Peyer's patch (tissue), 4 donors: ENCODE data around the gene AGBL4. TPM values are rescaled to one million over a fixed set of nuclear protein-coding genes. Genes with fewer than 3 reads are reported as not detected.

Source experiments
- DNase-seq, 3 donors: peaks; one replicate each; pipeline ENCODE4 v3.0.0-alpha.2; 2017 to 2019
- H3K27ac ChIP-seq, 4 donors: fragments of 200-600 bp; sonication (generic); one replicate each; pipeline ENCODE4 v1.5.1; 2016 to 2019
- H3K27me3 ChIP-seq, 2 donors: fragments of 200-600 bp; sonication (generic); one replicate each; pipeline ENCODE4 v1.5.1; 2019
- H3K36me3 ChIP-seq, 3 donors: fragments of 200-600 bp; sonication (generic); one replicate each; pipeline ENCODE4 v1.5.1; 2016 to 2019
- H3K4me1 ChIP-seq, 4 donors: fragments of 200-600 bp; sonication (generic); one replicate each; pipeline ENCODE4 v1.5.1; 2016 to 2019
- H3K4me3 ChIP-seq, 4 donors: fragments of 200-600 bp; sonication (generic); 1 replicate in 3 of 4; 2 replicates in 1 of 4; pipeline ENCODE4 v1.5.1; 2016 to 2019; ENCODE audit warnings: mild to moderate bottlenecking in 1 of 4
- H3K9me3 ChIP-seq, 4 donors: fragments of 200-600 bp; sonication (generic); one replicate each; pipeline ENCODE4 v1.5.1; 2016 to 2019; ENCODE audit warnings: mild to moderate bottlenecking in 1 of 4
- POLR2A ChIP-seq, 2 donors: fragments of 450-650 bp; IDR thresholded peaks; one replicate each; pipeline ENCODE4 v1.5.1; 2017; ENCODE audit warnings: antibody characterized with exemption in 2 of 2, mild to moderate bottlenecking in 2 of 2, moderate library complexity in 2 of 2
- total RNA-seq, 4 donors: library from RNA; depleted of rRNA; stranded (reverse); fragments of >200 nt; gene quantifications; one replicate each; pipeline ENCODE4 v1.1.0, GENCODE V29; 2016
- TF ChIP-seq, protein P1 (sequence below), 6 experiments: fragments of 450-650 bp in 4 of 6; fragments of 200-600 bp in 2 of 6; sonication (generic) in 1 of 6; IDR thresholded peaks; one replicate each; pipeline ENCODE4 v1.5.1; 2017 to 2019; ENCODE audit warnings: antibody characterized with exemption in 6 of 6, mild to moderate bottlenecking in 3 of 6, moderate library complexity in 1 of 6

Gene AGBL4
- total RNA-seq, 4 donors from 2014 or later: 2.5 TPM; not detected in 3

DNA sequence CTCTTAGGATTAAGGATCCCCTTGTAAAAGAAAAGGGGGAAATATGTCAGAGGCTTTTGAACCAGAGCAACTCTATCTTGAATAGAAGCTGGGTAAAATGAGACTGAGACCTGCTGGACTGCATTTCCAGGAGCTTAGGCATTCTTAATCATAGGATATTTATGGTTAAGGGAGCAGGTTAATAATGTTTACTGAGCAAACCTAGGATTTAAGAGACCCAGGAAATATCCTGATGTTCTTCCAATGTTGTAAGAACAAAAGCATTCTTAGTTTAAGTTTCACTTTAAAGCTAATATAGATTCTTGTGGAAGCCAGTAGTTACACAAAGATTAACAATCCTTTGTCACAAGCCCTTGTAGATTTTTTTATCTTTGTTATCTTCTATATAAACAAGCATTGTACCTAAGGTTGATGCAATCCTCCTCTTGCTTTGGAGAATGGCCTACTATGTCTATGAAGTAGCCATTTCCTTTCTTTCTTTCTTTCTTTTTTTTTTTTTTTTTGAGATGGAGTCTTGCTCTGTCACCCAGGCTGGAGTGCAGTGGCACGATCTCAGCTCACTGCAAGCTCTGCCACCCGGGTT lies 676.9 kb downstream of the AGBL4 start:
- no peaks in the 10 kb centered on the region for H3K27me3 ChIP-seq
- no peak overlapping the region for H3K4me3 ChIP-seq
- H3K36me3 ChIP-seq: no peaks in the 10 kb centered on the region
- TF ChIP-seq, protein P1, sequence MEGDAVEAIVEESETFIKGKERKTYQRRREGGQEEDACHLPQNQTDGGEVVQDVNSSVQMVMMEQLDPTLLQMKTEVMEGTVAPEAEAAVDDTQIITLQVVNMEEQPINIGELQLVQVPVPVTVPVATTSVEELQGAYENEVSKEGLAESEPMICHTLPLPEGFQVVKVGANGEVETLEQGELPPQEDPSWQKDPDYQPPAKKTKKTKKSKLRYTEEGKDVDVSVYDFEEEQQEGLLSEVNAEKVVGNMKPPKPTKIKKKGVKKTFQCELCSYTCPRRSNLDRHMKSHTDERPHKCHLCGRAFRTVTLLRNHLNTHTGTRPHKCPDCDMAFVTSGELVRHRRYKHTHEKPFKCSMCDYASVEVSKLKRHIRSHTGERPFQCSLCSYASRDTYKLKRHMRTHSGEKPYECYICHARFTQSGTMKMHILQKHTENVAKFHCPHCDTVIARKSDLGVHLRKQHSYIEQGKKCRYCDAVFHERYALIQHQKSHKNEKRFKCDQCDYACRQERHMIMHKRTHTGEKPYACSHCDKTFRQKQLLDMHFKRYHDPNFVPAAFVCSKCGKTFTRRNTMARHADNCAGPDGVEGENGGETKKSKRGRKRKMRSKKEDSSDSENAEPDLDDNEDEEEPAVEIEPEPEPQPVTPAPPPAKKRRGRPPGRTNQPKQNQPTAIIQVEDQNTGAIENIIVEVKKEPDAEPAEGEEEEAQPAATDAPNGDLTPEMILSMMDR (IDR thresholded peaks at IDR 0.05): no peak
- no peak for TF ChIP-seq POLR2A (IDR thresholded peaks at IDR 0.05)
- no peaks in the 10 kb centered on the region for H3K9me3 ChIP-seq
- H3K4me1 ChIP-seq: no peaks in the 10 kb centered on the region
- no peak for DNase-seq
- no peak overlapping the region for H3K27ac ChIP-seq

DNA sequence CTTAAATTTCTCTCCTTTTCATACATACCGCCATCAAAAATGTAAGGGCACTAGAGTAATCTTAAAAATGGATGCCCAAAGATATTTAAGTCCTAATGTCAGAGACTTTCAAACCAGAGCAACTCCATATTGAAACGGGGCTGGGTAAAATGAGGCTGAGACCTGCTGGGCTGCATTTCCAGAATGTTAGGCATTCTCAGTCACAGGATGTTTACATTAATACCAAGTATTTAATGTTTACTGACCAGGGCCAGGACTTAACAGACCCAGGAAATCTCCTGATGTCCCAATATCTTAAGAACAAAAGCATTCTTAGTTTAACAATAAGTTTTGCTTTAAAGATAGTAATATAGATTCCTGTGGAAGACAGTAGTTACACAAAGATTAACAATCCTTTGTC lies 683.2 kb downstream of the AGBL4 start:
- Histone ChIP-seq H3K27ac (no peak overlapping the region), H3K4me1 (no peaks in the 10 kb centered on the region), H3K27me3 (no peaks in the 10 kb centered on the region), H3K36me3 (no peaks in the 10 kb centered on the region), H3K4me3 (no peak overlapping the region), H3K9me3 (no peaks in the 10 kb centered on the region)
- no peak for DNase-seq
- TF ChIP-seq POLR2A (IDR thresholded peaks at IDR 0.05): no peak
- TF ChIP-seq, protein P1 (IDR thresholded peaks at IDR 0.05): no peak

DNA sequence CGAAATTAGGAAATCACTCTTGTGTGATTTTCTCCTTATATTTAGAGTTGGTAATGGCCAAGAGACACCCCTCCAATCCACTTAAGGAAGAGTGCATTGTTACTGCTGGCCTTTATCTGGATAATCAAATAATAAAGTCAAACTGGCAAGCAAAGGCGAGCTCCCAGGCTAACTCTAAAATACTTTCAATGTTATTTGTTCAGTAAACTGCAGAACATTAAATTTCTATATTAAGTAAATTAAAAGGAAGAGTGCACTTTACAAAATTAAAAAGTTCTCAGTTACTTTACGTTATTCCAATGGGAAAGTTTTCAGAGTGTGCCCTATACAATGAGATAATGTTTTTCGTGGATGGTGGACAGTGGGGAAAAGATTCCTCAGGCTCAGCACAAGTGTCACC lies 684.7 kb downstream of the AGBL4 start:
- Histone ChIP-seq H3K4me1 (no peaks in the 10 kb centered on the region), H3K27ac (no peak overlapping the region), H3K9me3 (no peaks in the 10 kb centered on the region), H3K27me3 (no peaks in the 10 kb centered on the region), H3K4me3 (no peak overlapping the region), H3K36me3 (no peaks in the 10 kb centered on the region)
- DNase-seq: no peak
- TF ChIP-seq, protein P1 (IDR thresholded peaks at IDR 0.05): no peak
- TF ChIP-seq POLR2A (IDR thresholded peaks at IDR 0.05): no peak

DNA sequence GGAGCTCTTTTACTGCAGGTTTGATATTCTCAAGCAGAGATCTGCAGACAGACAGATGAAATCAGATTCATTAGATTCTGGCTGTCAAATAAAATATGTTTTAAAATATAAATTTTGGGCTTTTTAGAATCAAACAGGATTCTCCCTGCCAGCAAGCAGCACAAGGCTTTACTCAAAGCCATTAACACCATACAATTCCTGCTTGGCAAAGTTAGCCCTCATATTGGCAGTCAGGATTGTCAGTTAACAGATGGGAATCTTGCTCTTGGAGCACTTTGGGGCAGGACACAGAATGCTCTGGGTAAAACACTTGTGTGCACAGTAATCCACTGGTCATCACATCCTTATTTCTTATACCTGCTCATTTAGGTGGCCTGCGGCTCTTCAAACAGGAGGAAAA lies 686.5 kb downstream of the AGBL4 start:
- Histone ChIP-seq H3K9me3 (no peaks in the 10 kb centered on the region), H3K27ac (no peak overlapping the region), H3K27me3 (no peaks in the 10 kb centered on the region), H3K4me1 (no peaks in the 10 kb centered on the region), H3K4me3 (no peak overlapping the region), H3K36me3 (no peaks in the 10 kb centered on the region)
- TF ChIP-seq, protein P1 (IDR thresholded peaks at IDR 0.05): no peak
- DNase-seq: no peak

DNA sequence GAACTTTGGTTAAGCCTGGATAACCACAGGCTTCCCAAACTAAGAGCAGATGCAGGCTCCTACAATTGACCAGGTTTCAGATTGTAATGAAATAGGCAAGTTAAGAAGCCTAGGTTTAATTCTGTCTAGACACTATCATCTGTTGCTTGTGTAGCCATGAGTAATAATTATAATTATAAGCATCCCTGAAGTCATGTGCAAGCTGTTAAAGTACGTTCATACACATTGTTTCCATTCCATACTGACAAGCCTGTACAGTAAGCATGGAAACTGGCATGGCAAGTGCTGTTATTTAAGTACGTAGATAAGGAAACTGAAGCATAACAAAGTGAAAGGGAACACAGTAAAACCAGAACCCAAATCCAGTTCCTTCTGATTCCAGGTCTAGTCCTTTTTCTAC lies 689.8 kb downstream of the AGBL4 start:
- Histone ChIP-seq H3K36me3 (no peaks in the 10 kb centered on the region), H3K4me3 (no peak overlapping the region), H3K27ac (no peak overlapping the region), H3K9me3 (no peaks in the 10 kb centered on the region), H3K27me3 (no peaks in the 10 kb centered on the region), H3K4me1 (no peaks in the 10 kb centered on the region)
- DNase-seq: no peak
- TF ChIP-seq, protein P1 (IDR thresholded peaks at IDR 0.05): no peak
- TF ChIP-seq POLR2A (IDR thresholded peaks at IDR 0.05): no peak
